Ishikawa (cell line): ENCODE measurements around the gene RPTOR.

Source experiments
- CEBPB ChIP-seq: IDR thresholded peaks from 2 replicates; pipeline ENCODE4 v1.6.1; 2012
- CREB1 ChIP-seq: IDR thresholded peaks from 2 replicates; pipeline ENCODE4 v1.6.1; 2012; ENCODE audit warnings: low read depth
- EP300 ChIP-seq: IDR thresholded peaks from 2 replicates; pipeline ENCODE4 v1.6.1; 2012; ENCODE audit warnings: borderline replicate concordance
- RAD21 ChIP-seq: IDR thresholded peaks from 2 replicates; pipeline ENCODE4 v1.6.1; 2012; ENCODE audit warnings: low read depth
- TAF1 ChIP-seq: IDR thresholded peaks from 2 replicates; pipeline ENCODE4 v1.6.1; 2012; ENCODE audit warnings: low read depth, mild to moderate bottlenecking
- TEAD4 ChIP-seq: IDR thresholded peaks from 2 replicates; pipeline ENCODE4 v1.6.1; 2012
- USF1 ChIP-seq: IDR thresholded peaks from 2 replicates; pipeline ENCODE4 v1.6.1; 2012
- YY1 ChIP-seq: IDR thresholded peaks from 2 replicates; pipeline ENCODE4 v1.6.1; 2012; ENCODE audit warnings: low read depth
- ZBTB7A ChIP-seq: IDR thresholded peaks from 2 replicates; pipeline ENCODE4 v1.6.1; 2012; ENCODE audit warnings: low read depth
- TF ChIP-seq, protein P1 (sequence below): IDR thresholded peaks from 2 replicates; pipeline ENCODE4 v1.6.1; 2012; ENCODE audit warnings: low read depth, mild to moderate bottlenecking

DNA sequence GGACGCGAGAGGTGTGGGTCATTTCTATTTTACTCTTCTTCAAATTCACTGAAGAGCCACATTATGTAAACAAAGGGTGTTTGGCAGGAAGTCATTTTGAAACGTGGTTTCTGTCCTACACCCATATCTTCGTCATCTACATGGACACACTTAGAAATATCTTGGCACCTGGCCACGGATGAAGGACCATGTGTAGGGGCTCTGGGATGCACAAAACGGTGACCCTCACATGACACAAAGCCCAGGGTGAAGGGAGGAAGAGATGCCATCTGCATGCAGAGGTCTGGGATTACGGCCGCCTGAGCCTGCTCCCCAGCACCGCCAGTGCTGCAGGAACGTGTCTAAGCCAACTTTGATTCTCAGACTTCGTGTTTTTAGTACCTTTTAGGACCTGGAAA, 316.8 kb downstream of the RPTOR start:
- TF ChIP-seq CREB1, result no peak
- no peak for TF ChIP-seq CEBPB
- TF ChIP-seq YY1, result no peak
- no peak for TF ChIP-seq RAD21
- no peak for TF ChIP-seq TAF1
- no peak for TF ChIP-seq EP300
- no peak for TF ChIP-seq ZBTB7A
- no peak for TF ChIP-seq USF1
- TF ChIP-seq, protein P1, sequence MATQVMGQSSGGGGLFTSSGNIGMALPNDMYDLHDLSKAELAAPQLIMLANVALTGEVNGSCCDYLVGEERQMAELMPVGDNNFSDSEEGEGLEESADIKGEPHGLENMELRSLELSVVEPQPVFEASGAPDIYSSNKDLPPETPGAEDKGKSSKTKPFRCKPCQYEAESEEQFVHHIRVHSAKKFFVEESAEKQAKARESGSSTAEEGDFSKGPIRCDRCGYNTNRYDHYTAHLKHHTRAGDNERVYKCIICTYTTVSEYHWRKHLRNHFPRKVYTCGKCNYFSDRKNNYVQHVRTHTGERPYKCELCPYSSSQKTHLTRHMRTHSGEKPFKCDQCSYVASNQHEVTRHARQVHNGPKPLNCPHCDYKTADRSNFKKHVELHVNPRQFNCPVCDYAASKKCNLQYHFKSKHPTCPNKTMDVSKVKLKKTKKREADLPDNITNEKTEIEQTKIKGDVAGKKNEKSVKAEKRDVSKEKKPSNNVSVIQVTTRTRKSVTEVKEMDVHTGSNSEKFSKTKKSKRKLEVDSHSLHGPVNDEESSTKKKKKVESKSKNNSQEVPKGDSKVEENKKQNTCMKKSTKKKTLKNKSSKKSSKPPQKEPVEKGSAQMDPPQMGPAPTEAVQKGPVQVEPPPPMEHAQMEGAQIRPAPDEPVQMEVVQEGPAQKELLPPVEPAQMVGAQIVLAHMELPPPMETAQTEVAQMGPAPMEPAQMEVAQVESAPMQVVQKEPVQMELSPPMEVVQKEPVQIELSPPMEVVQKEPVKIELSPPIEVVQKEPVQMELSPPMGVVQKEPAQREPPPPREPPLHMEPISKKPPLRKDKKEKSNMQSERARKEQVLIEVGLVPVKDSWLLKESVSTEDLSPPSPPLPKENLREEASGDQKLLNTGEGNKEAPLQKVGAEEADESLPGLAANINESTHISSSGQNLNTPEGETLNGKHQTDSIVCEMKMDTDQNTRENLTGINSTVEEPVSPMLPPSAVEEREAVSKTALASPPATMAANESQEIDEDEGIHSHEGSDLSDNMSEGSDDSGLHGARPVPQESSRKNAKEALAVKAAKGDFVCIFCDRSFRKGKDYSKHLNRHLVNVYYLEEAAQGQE, result no peak
- TF ChIP-seq TEAD4, result no peak
